HG03280 (cell line): ENCODE measurements around the gene RIMBP2.

Experiments
- ATAC-seq: cut with Tn5 transposase; IDR thresholded peaks from one replicate; pipeline ENCODE4 v1.9.1; 2021; ENCODE audit warnings: mild to moderate bottlenecking, moderate library complexity; ENCODE audit not compliant: unreplicated experiment

RIMBP2 gene

DNA sequence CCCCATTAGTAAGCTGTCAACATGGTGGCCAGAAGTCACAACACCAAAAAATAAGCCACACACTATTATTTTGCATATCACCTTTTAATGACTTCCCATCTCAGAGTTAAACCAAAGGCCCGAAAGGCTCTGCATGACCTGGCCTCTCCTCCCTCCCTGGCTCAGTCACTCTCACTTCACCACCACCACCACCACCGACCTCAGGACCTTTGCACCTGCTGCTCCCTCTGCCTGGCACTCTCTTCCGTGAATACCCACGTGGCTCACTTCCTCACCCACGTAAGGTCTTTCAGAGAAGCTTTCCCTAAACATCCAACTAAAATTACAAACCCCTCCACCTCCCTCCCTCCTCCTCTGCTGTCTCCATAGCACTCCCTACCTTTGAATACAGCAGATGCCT is 134.3 kb downstream of the RIMBP2 start:
- ATAC-seq: no peak

DNA sequence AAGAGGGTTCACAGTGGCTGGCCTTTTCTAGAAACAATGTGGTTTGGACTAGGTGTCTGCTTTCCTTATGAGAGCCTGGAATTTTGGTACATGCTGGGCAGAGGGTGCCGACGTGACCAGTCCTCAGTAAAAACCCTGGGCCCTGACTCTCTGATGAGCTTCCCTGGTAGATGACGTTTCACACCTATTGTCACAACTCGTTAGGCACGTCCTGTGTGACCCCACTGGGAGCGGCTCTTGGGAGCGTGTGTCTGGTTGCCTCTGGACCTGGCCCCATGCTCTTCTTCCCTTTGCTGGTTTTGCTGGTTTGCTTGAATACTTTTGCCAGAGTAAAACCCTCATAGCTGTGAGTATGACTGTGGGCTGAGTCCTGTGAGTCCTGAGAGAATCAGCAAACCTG is 136.9 kb downstream of the RIMBP2 start:
- no peak for ATAC-seq

- no peak for ATAC-seq
Observed at GRCh38 chr12:130577351-130577750, 138.7 kb downstream of the RIMBP2 start.

GRCh38 chr12:130576371-130576816 is 139.7 kb downstream of the RIMBP2 start:
- no peak for ATAC-seq

DNA sequence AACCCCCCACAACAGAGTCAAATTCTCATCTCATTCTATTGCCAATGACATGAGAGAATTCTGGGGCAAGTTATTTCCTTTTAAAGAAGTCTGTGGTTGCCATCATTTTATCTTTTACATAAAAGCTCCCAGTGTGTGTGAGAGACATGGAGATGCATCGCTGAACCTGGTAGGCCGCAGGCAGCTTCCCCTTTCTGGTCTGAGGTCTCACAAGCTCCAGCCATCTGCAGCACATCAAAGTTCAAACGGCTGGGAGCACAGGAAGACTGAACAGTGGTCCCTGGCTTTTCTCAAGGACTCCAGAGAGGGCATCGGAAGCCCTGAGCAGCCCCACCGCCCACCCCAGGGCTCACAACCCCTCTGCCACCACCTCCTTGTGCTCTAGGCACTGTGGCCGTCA is 141.7 kb downstream of the RIMBP2 start:
- no peak for ATAC-seq

- no peak for ATAC-seq
Observed at GRCh38 chr12:130573766-130574165, 142.3 kb downstream of the RIMBP2 start.

DNA sequence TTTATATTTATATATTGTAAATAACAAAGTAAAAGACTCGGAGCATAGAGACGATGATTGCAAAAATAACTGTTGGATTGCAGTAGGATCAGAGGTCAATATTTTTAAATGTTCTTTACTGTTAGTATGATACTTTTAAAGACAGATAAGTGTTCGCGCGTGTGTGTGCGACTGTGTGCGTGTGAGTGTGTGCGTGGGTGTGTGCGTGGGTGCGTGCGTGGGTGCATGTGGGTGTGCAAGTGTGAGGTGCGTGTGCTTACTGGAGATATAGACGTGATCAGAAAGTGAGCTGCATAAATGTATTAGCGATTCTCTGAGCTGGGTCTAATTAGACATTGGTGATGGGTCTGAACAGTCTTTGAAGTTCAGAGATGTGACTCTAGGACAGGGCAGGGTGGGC is 142.9 kb downstream of the RIMBP2 start:
- no peak for ATAC-seq

GRCh38 chr12:130572553-130572952 is 143.5 kb downstream of the RIMBP2 start:
- ATAC-seq: no peak

DNA sequence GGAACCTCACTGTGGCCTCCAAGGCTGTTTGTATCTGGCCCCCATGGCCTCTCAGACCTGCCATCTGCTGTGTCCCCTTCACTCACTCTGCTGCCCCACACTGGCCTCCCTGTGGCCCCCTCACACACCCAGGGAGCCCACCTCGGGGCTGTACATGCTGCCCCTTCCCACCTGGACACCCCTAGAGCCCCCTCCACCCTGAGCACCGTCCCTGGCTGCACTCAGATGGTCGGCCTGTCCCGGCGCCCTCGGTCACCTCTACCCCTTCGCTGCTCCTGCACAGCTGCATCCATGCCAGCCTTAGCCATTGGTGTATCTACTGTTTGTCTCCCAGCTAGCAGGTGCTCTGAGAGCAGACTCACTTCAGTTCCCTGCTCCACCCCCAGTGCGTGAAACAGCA is 144.4 kb downstream of the RIMBP2 start:
- ATAC-seq: no peak

DNA sequence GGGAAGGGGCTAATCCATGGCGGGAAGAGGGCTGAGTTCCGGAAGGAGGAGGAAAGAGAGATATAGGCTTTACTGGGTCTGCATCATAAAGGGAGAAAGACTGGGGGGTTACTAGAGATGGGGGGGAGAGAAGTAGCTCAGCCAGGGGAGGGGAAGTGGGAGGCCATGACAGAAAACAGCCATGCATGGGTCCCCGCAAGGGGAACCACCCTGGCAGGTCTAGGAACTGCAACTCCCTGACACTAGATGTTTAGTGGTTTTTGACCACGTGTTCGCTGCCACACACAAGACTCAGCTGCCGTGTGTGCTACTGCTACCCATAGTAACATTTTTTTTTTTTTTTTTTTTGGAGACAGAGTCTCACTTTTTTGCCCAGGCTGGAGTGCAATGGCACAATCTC is 145.0 kb downstream of the RIMBP2 start:
- ATAC-seq: peak; percentile 75

- no peak for ATAC-seq
Observed at GRCh38 chr12:130569521-130569920, 146.6 kb downstream of the RIMBP2 start.

DNA sequence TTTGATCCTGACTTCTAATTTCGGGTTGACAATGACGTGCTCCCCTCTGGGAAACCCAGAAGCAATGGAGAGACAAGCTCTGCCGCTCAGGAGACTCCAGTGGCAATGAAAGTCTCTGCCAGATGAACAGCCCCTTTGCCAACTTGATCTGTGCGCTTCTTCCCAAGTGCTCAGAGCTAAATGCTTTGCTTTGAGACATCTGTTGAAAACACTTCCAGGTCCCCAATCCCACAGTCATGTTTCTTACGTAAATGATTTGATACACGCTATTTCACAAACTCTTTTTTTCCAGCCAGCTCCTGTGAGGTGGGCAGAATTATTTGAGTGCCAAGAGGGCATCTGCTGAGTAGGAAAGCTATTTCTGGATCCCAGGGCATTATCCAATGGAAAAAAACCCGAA is 147.6 kb downstream of the RIMBP2 start:
- no peak for ATAC-seq

DNA sequence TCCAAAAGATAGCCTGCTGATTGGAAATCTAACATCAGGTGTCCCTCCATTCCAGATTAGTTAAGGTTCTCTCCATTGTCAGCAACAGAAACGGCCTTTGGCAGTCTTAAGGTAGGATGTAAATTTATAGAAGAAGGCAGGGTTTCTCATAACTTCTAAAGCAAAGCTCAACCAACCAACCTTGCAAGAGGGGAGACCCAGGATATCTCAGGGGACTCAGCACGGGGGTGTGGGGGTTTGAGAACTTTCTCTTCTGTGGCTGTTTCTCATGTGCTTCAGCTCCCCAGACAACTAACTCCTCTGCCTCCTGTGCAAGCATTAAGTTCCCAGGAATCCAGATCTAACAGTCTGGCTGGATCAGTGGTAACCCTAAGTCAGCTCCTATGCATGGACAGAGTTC is 148.1 kb downstream of the RIMBP2 start:
- no peak for ATAC-seq

GRCh38 chr12:130566446-130567155 is 149.5 kb downstream of the RIMBP2 start:
- no peak for ATAC-seq

DNA sequence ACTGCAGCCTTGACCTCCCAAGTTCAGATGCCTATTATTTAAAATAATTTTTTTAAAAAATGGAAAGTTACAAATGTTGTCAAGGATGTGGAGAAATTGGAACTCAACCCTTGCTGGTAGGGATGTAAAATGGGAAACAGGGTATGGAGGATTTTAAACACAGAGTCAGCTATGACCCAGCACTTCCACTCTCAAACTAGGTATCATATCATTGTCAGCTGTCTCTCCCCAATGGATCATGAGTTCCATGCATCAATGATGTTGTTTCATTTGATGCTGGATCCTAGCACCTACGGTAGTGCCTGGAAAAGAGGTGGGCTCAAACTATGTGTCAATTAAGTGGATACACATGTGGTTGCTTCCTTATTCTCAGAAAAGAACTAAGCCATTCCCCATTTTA is 150.9 kb downstream of the RIMBP2 start:
- no peak for ATAC-seq

- ATAC-seq: no peak
Observed at GRCh38 chr12:130563323-130563722, 152.8 kb downstream of the RIMBP2 start.

DNA sequence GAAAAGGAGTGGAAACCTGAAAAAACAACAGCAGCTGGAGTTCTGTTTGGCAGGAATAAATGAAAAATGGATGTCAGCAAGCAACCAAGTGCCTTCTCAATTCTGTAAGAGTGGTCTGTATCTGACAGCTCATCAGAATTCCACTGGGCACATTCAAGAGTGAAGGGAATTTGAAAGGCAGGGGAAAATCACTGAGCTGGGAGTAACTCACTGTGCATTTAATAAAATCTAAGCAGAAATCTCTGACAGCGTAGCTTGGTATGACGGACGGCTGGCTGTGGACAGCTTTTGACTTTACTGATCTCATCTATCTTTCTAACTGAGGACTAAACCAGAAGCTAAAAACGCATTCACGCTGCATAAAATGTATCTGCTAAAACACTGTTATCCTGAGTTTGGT is 153.4 kb downstream of the RIMBP2 start:
- ATAC-seq: no peak

DNA sequence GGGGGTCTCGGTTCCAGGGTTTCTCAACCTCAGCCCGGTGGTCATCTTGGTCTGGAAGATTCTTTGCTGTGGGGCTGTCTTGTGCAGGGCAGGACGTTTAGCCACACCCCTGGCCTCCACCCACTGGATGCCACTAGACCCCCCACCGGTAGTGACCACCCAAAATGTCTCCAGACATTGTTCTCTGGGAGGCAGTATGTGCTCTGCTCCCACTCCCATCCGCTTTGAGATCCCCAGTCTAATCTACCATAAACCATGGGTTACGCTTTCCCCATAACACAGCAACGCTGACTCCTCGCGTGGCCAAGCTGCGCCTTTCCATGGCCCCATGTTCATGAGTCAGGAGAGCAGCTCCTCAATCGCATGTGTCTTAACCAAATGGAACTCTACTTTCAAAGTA is 155.8 kb downstream of the RIMBP2 start:
- no peak for ATAC-seq

- ATAC-seq: no peak
Observed at GRCh38 chr12:130559806-130560205, 156.3 kb downstream of the RIMBP2 start.

DNA sequence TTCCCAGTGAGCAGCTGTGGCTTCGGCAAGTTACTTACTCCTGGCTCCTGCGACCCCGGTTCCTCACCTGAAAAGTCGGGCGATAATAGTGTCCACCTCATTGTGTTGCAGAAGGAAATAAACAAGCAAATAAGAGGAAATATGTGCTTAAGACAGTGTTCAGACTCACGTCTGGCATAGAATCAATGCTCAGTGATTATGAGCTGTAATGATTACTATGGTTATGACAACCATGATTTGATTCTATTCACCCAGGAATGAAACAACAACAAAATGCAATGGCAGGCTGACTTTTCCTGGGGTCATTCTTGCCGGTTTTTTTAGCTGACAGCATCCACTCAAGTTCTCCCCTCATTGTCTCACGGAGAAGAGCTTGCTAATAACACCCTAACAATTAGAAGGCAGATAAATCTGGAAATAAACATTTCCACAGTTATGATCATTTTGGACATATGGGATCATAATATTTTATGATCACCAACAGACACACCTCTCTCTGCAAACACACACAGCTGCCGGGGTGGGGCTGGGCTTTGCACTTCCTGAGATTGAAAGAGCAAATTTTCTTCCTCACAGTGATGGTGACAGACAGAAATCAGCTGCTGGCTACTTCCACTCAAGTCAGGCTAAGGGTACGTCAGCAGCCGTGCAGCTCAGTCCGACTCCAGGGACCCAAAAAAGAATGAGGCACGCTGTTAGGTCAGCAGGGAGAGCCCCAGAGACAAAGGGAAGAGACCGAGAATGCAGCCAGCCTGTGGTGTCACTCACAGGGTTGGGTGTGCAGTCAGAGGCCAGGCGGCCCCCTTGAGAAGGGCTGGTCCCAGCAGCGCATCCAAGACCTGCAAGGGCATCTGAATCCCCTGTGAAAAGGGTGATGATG is 158.0 kb downstream of the RIMBP2 start:
- no peak for ATAC-seq

DNA sequence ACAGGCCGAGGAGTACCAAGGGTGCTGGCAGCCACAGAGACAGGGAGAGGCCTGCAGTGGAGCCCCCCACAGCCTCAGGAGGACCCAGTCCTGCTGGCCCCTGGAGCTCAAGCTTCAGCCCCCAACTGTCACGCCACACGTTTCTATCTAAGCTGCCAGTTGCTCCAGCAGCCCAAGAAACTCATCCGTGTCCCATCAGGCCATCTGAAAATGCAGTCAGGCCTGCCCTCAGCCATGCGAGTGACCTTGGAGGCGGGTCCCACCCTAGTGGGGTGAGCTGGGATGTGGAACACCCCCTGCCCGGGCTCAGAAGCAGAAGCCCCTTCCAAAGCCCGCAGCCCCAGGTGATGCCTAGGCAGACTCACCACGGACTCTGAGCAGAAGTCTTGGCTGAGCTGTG is 158.9 kb downstream of the RIMBP2 start:
- no peak for ATAC-seq

DNA sequence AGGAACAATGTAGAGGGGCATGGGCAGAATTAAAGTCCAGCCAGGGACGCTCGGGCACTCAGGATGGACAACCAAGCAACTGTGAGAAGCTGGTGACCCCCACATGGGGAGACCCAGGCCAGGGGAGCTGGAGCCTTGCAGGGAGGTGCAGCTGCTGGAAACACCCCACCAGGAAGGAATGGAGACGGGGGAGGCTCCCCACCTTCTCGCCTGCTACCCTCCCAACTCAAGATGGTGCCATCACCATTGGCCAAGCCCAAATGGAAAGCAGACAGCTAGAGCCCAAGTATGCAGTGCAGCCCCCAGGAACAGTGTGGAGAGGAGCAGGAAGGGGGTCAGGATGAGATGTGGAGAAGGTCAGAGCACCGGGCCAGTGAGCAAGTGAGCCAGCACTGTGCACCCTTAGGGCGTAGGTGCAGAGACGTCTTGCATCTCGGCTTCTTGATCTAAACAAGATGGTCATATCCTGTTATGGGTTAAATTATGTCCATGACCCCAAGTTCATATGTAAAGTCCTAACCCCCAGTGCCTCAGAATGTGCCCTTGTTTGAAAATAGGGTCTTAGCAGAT is 159.5 kb downstream of the RIMBP2 start:
- no peak for ATAC-seq
